ENCODE results near the gene PLEKHD1.

PLEKHD1 gene

DNA sequence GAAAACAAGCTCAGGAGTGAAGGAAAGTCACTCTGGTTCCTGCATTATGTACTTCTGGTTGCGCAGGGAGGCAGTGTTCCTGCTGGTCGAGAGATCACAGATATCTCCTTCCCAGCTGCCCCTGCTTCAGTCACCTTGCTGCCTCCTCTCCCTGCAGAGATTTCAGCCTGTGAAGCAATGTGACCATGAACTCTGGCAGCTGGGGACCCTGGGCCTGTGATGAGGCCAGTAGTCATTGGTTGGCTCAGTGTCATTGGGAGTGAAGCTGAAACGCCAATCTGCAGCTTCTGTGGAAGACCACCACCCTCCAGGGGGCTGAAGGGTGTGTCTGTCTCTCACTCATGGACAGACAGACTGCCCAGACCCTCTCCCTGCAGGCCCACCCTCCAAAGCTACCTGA, 45.0 kb downstream of the PLEKHD1 start:
- H3K9me3 ChIP-seq (ENCODE audit: control insufficient read depth in 1 of 2, low read length in 2 of 2), result no peaks in the 10 kb centered on the region
- H3K4me1 ChIP-seq (ENCODE audit: control insufficient read depth in 1 of 2, insufficient read depth in 2 of 2, low read length in 2 of 2), result no peaks in the 10 kb centered on the region
- no peak overlapping the region for H3K4me3 ChIP-seq (ENCODE audit: low read depth in 1 of 2, low read length in 2 of 2)
- H3K9ac ChIP-seq (ENCODE audit: low read depth in 1 of 2, low read length in 2 of 2), result no peak overlapping the region
- no peaks in the 10 kb centered on the region for H3K36me3 ChIP-seq (ENCODE audit: control insufficient read depth in 1 of 2, insufficient read depth in 2 of 2, low read length in 2 of 2)
- no peak overlapping the region for H3K27ac ChIP-seq (ENCODE audit: low read depth, low read length)
- no peaks in the 10 kb centered on the region for H3K27me3 ChIP-seq (ENCODE audit: control insufficient read depth in 1 of 2, insufficient read depth in 2 of 2, low read length in 2 of 2)

DNA sequence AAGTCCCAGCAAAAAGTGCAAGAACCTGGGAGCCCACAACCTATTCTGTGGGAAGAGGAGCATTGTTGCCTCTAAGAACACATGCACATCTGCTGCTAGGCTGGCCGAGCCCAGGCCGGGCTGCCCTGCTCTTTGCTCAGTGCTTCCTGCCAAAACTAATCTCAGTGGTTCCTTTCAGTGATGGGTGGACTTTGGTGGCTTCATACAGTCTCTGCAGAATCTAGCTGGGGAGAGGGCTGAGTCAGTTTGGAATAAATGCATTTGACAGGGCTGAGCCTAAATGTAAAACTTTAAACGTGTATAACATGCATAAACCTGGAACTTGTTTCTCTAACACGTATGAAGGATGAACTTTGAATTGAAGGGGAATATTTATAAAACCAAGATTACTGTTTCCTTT, 45.6 kb downstream of the PLEKHD1 start:
- Histone ChIP-seq H3K4me1 (ENCODE audit: control insufficient read depth in 1 of 2, insufficient read depth in 2 of 2, low read length in 2 of 2) (no peaks in the 10 kb centered on the region), H3K27ac (ENCODE audit: low read depth, low read length) (no peak overlapping the region), H3K9me3 (ENCODE audit: control insufficient read depth in 1 of 2, low read length in 2 of 2) (no peaks in the 10 kb centered on the region), H3K27me3 (ENCODE audit: control insufficient read depth in 1 of 2, insufficient read depth in 2 of 2, low read length in 2 of 2) (no peaks in the 10 kb centered on the region), H3K4me3 (ENCODE audit: low read depth in 1 of 2, low read length in 2 of 2) (no peak overlapping the region), H3K9ac (ENCODE audit: low read depth in 1 of 2, low read length in 2 of 2) (no peak overlapping the region), H3K36me3 (ENCODE audit: control insufficient read depth in 1 of 2, insufficient read depth in 2 of 2, low read length in 2 of 2) (no peaks in the 10 kb centered on the region)

DNA sequence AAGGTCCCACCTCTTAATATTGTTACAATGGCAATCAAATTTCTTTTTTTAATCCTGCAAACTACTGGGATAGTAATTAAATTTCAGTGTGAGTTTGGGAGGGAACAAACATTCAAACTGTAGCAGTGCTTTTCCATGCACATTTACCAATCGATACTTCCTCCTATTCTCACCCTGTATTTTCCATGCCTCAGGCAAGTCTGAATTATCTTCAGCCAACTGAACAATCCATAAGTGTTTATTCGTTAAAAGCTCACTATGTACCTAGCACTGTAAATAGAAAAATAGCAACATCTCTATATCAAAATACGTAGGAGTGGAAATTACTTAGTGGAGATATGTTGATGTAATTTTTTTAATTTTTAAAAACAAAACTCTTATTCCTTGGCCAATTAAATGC, 46.6 kb downstream of the PLEKHD1 start:
- H3K4me1 ChIP-seq (ENCODE audit: control insufficient read depth in 1 of 2, insufficient read depth in 2 of 2, low read length in 2 of 2), result no peaks in the 10 kb centered on the region
- no peaks in the 10 kb centered on the region for H3K27me3 ChIP-seq (ENCODE audit: control insufficient read depth in 1 of 2, insufficient read depth in 2 of 2, low read length in 2 of 2)
- no peaks in the 10 kb centered on the region for H3K9me3 ChIP-seq (ENCODE audit: control insufficient read depth in 1 of 2, low read length in 2 of 2)
- H3K36me3 ChIP-seq (ENCODE audit: control insufficient read depth in 1 of 2, insufficient read depth in 2 of 2, low read length in 2 of 2), result no peaks in the 10 kb centered on the region
- no peak overlapping the region for H3K9ac ChIP-seq (ENCODE audit: low read depth in 1 of 2, low read length in 2 of 2)
- no peak overlapping the region for H3K4me3 ChIP-seq (ENCODE audit: low read depth in 1 of 2, low read length in 2 of 2)
- no peak overlapping the region for H3K27ac ChIP-seq (ENCODE audit: low read depth, low read length)

DNA sequence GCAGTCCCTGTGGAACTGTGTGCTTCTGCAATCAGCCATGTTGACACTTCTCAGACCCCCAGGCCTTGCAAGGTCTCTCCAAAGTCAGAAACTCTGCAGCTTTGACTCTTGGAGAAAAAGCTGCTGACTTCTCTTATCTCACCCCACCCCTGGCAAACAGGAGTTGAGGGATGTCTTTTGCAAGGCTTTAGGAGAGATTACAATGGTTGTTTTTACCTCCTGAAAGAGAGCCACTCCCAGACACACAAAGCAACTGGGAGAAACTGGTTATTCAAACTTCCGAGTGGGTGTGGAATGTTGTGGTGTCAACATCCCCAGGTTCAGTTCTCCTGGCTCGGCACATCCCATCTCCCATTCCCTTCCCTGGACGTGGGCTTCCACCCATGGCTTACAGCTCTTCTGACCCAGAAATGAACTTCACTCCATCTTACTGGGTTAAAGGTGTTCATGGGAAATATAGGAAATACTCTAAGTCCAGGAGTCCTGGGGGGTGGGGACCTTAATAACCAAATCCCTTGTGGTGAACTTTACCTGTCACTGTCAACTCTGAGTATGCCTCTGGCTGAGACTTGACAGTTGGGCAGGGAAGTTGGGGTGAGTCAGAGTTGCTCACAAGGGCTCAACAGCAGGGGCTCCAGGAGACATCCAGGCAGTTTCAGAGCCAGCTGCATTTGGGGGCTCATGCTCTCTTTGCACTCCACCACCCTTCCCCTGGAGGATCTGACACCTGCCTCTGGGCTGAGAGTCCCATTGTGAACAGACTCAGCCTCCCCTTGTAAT, 48.2 kb downstream of the PLEKHD1 start:
- H3K36me3 ChIP-seq (ENCODE audit: control insufficient read depth in 1 of 2, insufficient read depth in 2 of 2, low read length in 2 of 2), result no peaks in the 10 kb centered on the region
- H3K4me3 ChIP-seq (ENCODE audit: low read depth in 1 of 2, low read length in 2 of 2), result no peak overlapping the region
- H3K9ac ChIP-seq (ENCODE audit: low read depth in 1 of 2, low read length in 2 of 2), result no peak overlapping the region
- no peaks in the 10 kb centered on the region for H3K9me3 ChIP-seq (ENCODE audit: control insufficient read depth in 1 of 2, low read length in 2 of 2)
- H3K27ac ChIP-seq (ENCODE audit: low read depth, low read length), result no peak overlapping the region
- no peaks in the 10 kb centered on the region for H3K4me1 ChIP-seq (ENCODE audit: control insufficient read depth in 1 of 2, insufficient read depth in 2 of 2, low read length in 2 of 2)
- H3K27me3 ChIP-seq (ENCODE audit: control insufficient read depth in 1 of 2, insufficient read depth in 2 of 2, low read length in 2 of 2), result no peaks in the 10 kb centered on the region

DNA sequence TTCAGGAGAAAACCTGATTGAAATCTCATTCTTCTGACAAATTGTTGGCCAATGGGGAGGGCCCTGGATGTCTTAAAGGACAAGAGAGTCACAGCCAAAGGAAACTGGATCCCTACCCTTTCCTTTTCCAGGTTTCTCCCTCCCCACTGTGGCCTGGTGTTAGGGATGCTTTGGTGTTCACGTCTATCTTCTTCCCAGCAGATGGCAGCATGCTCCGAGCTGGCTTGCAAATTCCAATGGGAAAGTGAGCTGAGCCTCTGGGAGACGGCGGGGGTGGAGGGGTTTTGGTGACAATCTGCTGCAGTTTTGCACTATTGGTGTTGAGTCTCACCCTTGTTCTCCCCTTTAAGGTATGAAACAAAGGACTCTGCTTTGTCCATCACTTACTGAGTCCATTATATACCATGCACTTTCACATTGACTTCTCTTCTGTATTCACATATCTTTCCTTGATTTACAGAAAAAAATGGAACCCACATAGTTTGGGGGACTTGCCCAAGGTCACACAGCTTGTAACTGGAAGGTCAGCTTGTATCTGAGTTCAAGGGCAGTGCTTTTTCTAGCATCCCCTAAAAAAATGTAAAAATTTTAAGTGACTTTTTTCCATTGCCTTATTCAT, 50.8 kb downstream of the PLEKHD1 start:
- no peaks in the 10 kb centered on the region for H3K4me1 ChIP-seq (ENCODE audit: control insufficient read depth in 1 of 2, insufficient read depth in 2 of 2, low read length in 2 of 2)
- H3K9ac ChIP-seq (ENCODE audit: low read depth in 1 of 2, low read length in 2 of 2), result no peak overlapping the region
- no peak overlapping the region for H3K27ac ChIP-seq (ENCODE audit: low read depth, low read length)

DNA sequence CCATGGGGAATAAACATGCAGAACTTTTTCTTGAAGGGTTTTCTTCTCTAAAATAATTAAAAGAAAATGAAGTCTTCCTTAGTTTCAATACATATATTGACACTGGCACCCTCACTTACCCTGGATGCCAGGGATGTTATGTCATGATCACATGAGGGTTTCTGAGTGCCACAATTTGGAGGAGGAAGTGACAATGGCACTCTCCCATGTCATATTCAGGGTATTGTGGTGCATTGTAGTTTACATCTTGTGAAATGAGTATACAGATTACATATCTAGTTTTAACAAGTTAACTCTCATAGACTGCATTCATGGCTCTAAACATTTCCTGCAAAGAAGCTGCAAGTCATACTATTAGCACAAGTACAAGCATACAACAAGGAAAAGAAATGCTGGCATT, 52.4 kb downstream of the PLEKHD1 start:
- H3K36me3 ChIP-seq (ENCODE audit: control insufficient read depth in 1 of 2, insufficient read depth in 2 of 2, low read length in 2 of 2), result no peaks in the 10 kb centered on the region
- H3K27ac ChIP-seq (ENCODE audit: low read depth, low read length), result no peak overlapping the region
- H3K4me1 ChIP-seq (ENCODE audit: control insufficient read depth in 1 of 2, insufficient read depth in 2 of 2, low read length in 2 of 2), result no peaks in the 10 kb centered on the region
- no peak overlapping the region for H3K9ac ChIP-seq (ENCODE audit: low read depth in 1 of 2, low read length in 2 of 2)
- H3K4me3 ChIP-seq (ENCODE audit: low read depth in 1 of 2, low read length in 2 of 2), result no peak overlapping the region
- H3K9me3 ChIP-seq (ENCODE audit: control insufficient read depth in 1 of 2, low read length in 2 of 2), result no peaks in the 10 kb centered on the region
- no peaks in the 10 kb centered on the region for H3K27me3 ChIP-seq (ENCODE audit: control insufficient read depth in 1 of 2, insufficient read depth in 2 of 2, low read length in 2 of 2)

More for the DNA sequence above, 50.8 kb downstream of the PLEKHD1 start:
- Histone ChIP-seq H3K27me3 (ENCODE audit: control insufficient read depth in 1 of 2, insufficient read depth in 2 of 2, low read length in 2 of 2) (no peaks in the 10 kb centered on the region), H3K36me3 (ENCODE audit: control insufficient read depth in 1 of 2, insufficient read depth in 2 of 2, low read length in 2 of 2) (no peaks in the 10 kb centered on the region), H3K4me3 (ENCODE audit: low read depth in 1 of 2, low read length in 2 of 2) (no peak overlapping the region), H3K9me3 (ENCODE audit: control insufficient read depth in 1 of 2, low read length in 2 of 2) (no peaks in the 10 kb centered on the region)

DNA sequence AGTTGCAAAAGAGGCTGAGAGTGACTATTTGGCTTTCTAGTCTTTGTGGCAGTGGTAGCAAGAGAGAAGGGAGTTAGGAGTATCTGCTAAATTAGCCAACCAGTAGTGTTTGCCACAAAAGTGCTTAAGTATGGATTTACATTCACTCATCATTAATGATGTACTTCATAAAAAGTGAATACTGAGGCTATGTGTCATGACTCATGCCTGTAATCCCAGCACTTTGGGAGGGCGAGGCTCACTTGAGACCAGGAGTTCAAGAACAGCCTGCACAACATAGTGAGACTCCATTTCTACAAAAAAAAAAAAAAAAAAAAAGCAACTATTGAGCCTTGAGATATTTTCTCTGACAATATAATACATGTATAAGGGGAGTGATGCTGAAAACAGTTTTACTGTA, 53.4 kb downstream of the PLEKHD1 start:
- no peaks in the 10 kb centered on the region for H3K9me3 ChIP-seq (ENCODE audit: control insufficient read depth in 1 of 2, low read length in 2 of 2)
- peaks cover 0 to 3% of the 10 kb centered on the region in 2 donors for H3K27me3 ChIP-seq (ENCODE audit: control insufficient read depth in 1 of 2, insufficient read depth in 2 of 2, low read length in 2 of 2)
- H3K27ac ChIP-seq (ENCODE audit: low read depth, low read length), result no peak overlapping the region
- H3K9ac ChIP-seq (ENCODE audit: low read depth in 1 of 2, low read length in 2 of 2), result no peak overlapping the region
- no peaks in the 10 kb centered on the region for H3K4me1 ChIP-seq (ENCODE audit: control insufficient read depth in 1 of 2, insufficient read depth in 2 of 2, low read length in 2 of 2)
- no peak overlapping the region for H3K4me3 ChIP-seq (ENCODE audit: low read depth in 1 of 2, low read length in 2 of 2)
- H3K36me3 ChIP-seq (ENCODE audit: control insufficient read depth in 1 of 2, insufficient read depth in 2 of 2, low read length in 2 of 2), result no peaks in the 10 kb centered on the region

DNA sequence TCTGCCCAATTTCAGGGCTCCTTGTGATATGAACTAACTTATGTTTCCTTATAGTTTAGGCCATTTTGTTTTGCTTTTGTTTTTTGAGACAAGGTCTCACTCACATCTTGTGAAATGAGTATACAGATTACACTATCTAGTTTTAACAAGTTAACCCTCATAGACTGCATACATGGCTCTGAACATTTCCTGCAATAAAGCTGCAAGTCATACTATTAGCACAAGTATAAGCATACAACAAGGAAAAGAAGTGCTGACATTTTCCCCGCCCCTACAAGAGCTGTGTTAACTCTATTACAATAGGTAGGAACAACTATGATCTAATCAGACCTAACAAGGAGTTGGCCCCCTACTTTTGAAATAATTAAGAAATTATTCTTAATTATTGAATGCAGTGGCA, 54.2 kb downstream of the PLEKHD1 start:
- no peak overlapping the region for H3K9ac ChIP-seq (ENCODE audit: low read depth in 1 of 2, low read length in 2 of 2)
- no peaks in the 10 kb centered on the region for H3K4me1 ChIP-seq (ENCODE audit: control insufficient read depth in 1 of 2, insufficient read depth in 2 of 2, low read length in 2 of 2)
- no peak overlapping the region for H3K27ac ChIP-seq (ENCODE audit: low read depth, low read length)
- H3K4me3 ChIP-seq (ENCODE audit: low read depth in 1 of 2, low read length in 2 of 2), result no peak overlapping the region
- peaks cover 1 to 3% of the 10 kb centered on the region in 2 donors for H3K27me3 ChIP-seq (ENCODE audit: control insufficient read depth in 1 of 2, insufficient read depth in 2 of 2, low read length in 2 of 2)
- H3K36me3 ChIP-seq (ENCODE audit: control insufficient read depth in 1 of 2, insufficient read depth in 2 of 2, low read length in 2 of 2), result no peaks in the 10 kb centered on the region
- H3K9me3 ChIP-seq (ENCODE audit: control insufficient read depth in 1 of 2, low read length in 2 of 2), result no peaks in the 10 kb centered on the region

DNA sequence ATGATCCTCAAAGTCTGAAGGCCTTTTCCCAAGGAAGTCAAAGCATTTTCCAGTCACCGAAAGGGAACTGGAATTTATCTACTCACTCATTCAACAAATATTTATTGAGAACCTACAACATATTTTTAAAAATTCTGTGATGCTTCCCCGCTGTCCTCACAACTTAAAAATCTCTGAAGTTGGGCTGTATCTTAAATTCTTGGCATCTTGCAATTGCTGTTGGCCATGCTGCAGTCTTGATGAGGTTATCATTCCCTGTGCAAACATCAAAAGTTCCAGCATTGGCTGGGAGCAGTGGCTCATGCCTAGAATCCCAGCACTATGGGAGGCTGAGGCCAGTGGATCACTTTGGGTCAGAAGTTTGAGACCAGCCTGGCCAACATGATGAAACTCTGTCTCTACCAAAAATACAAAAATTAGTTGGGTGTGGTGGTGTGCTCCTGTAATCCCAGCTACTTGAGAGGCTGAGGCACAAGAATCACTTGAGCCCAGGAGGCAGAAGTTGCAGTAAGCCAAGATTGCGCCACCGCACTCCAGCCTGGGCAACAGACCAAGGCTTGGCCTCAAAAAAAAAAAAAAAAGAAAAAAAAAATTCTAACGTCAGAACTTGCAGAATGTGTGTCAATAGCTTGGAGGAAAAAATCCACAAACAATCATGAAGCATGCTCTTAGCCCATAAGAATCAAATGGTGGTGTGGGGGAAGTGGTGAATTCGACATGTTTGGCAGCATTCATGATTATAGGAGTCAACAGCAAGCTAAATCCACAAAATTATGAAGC, 55.3 kb downstream of the PLEKHD1 start:
- H3K36me3 ChIP-seq (ENCODE audit: control insufficient read depth in 1 of 2, insufficient read depth in 2 of 2, low read length in 2 of 2), result no peaks in the 10 kb centered on the region
- H3K9me3 ChIP-seq (ENCODE audit: control insufficient read depth in 1 of 2, low read length in 2 of 2), result no peaks in the 10 kb centered on the region
- no peak overlapping the region for H3K27ac ChIP-seq (ENCODE audit: low read depth, low read length)

DNA sequence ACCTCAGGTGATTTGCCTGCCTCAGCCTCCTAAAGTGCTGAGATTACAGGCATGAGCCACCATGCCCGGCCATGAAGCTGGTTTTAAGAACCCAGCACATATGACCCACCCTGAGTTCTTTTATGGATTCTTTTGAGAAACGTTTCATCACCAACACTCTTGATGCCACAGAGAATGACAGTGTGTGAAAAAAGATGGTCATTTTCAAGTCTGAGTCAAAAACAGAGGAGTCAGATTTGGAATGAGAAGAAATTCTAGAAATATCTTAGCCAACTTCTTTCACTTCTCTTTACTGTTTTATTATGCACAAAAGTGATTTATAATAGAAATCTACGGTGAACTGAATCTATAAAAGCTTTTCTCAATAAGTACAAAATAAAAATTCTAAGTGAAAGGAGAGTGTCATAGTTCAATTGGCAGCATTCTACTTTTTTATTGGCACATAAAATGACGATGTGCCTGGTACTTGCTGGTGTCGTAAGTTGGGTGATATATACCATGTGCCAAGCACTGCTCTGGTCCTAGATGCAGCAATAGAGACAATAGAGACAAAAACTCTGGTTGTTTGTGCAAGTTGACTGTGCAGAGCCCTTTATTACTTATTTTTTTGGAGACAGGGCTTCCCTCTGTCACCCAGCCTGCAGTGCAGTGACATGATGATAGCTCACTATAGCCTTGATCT, 56.3 kb downstream of the PLEKHD1 start:
- no peaks in the 10 kb centered on the region for H3K4me1 ChIP-seq (ENCODE audit: control insufficient read depth in 1 of 2, insufficient read depth in 2 of 2, low read length in 2 of 2)
- no peak overlapping the region for H3K4me3 ChIP-seq (ENCODE audit: low read depth in 1 of 2, low read length in 2 of 2)
- no peak overlapping the region for H3K27ac ChIP-seq (ENCODE audit: low read depth, low read length)
- no peak overlapping the region for H3K9ac ChIP-seq (ENCODE audit: low read depth in 1 of 2, low read length in 2 of 2)
- H3K36me3 ChIP-seq (ENCODE audit: control insufficient read depth in 1 of 2, insufficient read depth in 2 of 2, low read length in 2 of 2), result no peaks in the 10 kb centered on the region
- H3K27me3 ChIP-seq (ENCODE audit: control insufficient read depth in 1 of 2, insufficient read depth in 2 of 2, low read length in 2 of 2), result peaks cover 3% of the 10 kb centered on the region in 2 donors
- no peaks in the 10 kb centered on the region for H3K9me3 ChIP-seq (ENCODE audit: control insufficient read depth in 1 of 2, low read length in 2 of 2)

More for the DNA sequence above, 55.3 kb downstream of the PLEKHD1 start:
- Histone ChIP-seq H3K27me3 (ENCODE audit: control insufficient read depth in 1 of 2, insufficient read depth in 2 of 2, low read length in 2 of 2) (peaks cover 3% of the 10 kb centered on the region in 2 donors), H3K4me3 (ENCODE audit: low read depth in 1 of 2, low read length in 2 of 2) (no peak overlapping the region), H3K4me1 (ENCODE audit: control insufficient read depth in 1 of 2, insufficient read depth in 2 of 2, low read length in 2 of 2) (no peaks in the 10 kb centered on the region), H3K9ac (ENCODE audit: low read depth in 1 of 2, low read length in 2 of 2) (no peak overlapping the region)
